ENCODE measurements around the gene MRPL46.
"Not testable (repeated sequence)": the region's sequence is repeated elsewhere in the genome, so short reads cannot be mapped to it uniquely, and the experiment has no call there.

MRPL46 gene

GRCh38 chr15:88469321-88469720, 2.1 kb upstream of the MRPL46 start:
- Histone ChIP-seq H3K27me3 (ENCODE audit: low read depth, low read length) (no peaks in the 10 kb centered on the region), H3K36me3 (replicated peaks; ENCODE audit: low read depth, low read length) (peaks cover 42% of the 10 kb centered on the region), H3K27ac (ENCODE audit: low read length) (peak overlapping the region; percentile 95), H2AFZ (ENCODE audit: low read depth, low read length) (no peak overlapping the region), H3K4me3 (ENCODE audit: low read length) (no peak overlapping the region), H3K79me2 (ENCODE audit: low read length) (peaks cover 80% of the 10 kb centered on the region), H3K9me3 (ENCODE audit: insufficient read depth, low read length) (no peaks in the 10 kb centered on the region), H3K4me1 (ENCODE audit: low read length) (peaks cover 67% of the 10 kb centered on the region), H3K4me2 (ENCODE audit: low read length) (peak overlapping the region; percentile 91), H4K20me1 (ENCODE audit: insufficient read depth, low read length) (peaks cover 8% of the 10 kb centered on the region; the same call in 1 of the 2 replicates), H3K9ac (ENCODE audit: low read length) (no peak overlapping the region)
- TF ChIP-seq EZH2phosphoT487 (IDR thresholded peaks at IDR 0.05; ENCODE audit: low read depth) (no peak), CTCF (IDR thresholded peaks at IDR 0.05; ENCODE audit: low read depth, low read length) (no peak)

GRCh38 chr15:88468721-88469120, 1.5 kb upstream of the MRPL46 start:
- peak overlapping the region; percentile 87 for H3K4me3 ChIP-seq (ENCODE audit: low read length)
- H3K27me3 ChIP-seq (ENCODE audit: low read depth, low read length); H2AFZ ChIP-seq (ENCODE audit: low read depth, low read length); H4K20me1 ChIP-seq (ENCODE audit: insufficient read depth, low read length); H3K9me3 ChIP-seq (ENCODE audit: insufficient read depth, low read length): not testable (repeated sequence)
- peaks cover 65% of the 10 kb centered on the region for H3K4me1 ChIP-seq (ENCODE audit: low read length)
- H3K79me2 ChIP-seq (ENCODE audit: low read length) = peaks cover 78% of the 10 kb centered on the region
- peak overlapping the region; percentile 91 for H3K4me2 ChIP-seq (ENCODE audit: low read length)
- H3K36me3 ChIP-seq (replicated peaks; ENCODE audit: low read depth, low read length) = peaks cover 47% of the 10 kb centered on the region
- H3K9ac ChIP-seq (ENCODE audit: low read length) = peak overlapping the region; percentile 95
- H3K27ac ChIP-seq (ENCODE audit: low read length) = peak overlapping the region; percentile 95

GRCh38 chr15:88467935-88468528, 844 bp upstream of the MRPL46 start:
- Histone ChIP-seq H3K9me3 (ENCODE audit: insufficient read depth, low read length) (no peaks in the 10 kb centered on the region), H3K27me3 (ENCODE audit: low read depth, low read length) (no peaks in the 10 kb centered on the region), H2AFZ (ENCODE audit: low read depth, low read length) (peak overlapping the region; percentile 61; the same call in 1 of the 2 replicates), H3K27ac (ENCODE audit: low read length) (peak overlapping the region; percentile 73), H3K9ac (ENCODE audit: low read length) (peak overlapping the region; percentile 95), H3K4me3 (ENCODE audit: low read length) (peak overlapping the region; percentile 87), H4K20me1 (ENCODE audit: insufficient read depth, low read length) (peaks cover 8% of the 10 kb centered on the region; the same call in 1 of the 2 replicates), H3K4me1 (ENCODE audit: low read length) (peaks cover 58% of the 10 kb centered on the region), H3K36me3 (replicated peaks; ENCODE audit: low read depth, low read length) (peaks cover 47% of the 10 kb centered on the region), H3K4me2 (ENCODE audit: low read length) (peak overlapping the region; percentile 91), H3K79me2 (ENCODE audit: low read length) (peaks cover 71% of the 10 kb centered on the region)
- TF ChIP-seq CTCF (IDR thresholded peaks at IDR 0.05; ENCODE audit: low read depth, low read length) (peak; percentile 70), EZH2phosphoT487 (IDR thresholded peaks at IDR 0.05; ENCODE audit: low read depth) (no peak)

GRCh38 chr15:88465633-88466224, 1.5 kb downstream of the MRPL46 start:
- no peak overlapping the region for H2AFZ ChIP-seq (ENCODE audit: low read depth, low read length)
- no peak overlapping the region for H3K27ac ChIP-seq (ENCODE audit: low read length)
- no peak overlapping the region; the same call in 1 of the 2 replicates for H3K9ac ChIP-seq (ENCODE audit: low read length)
- no peaks in the 10 kb centered on the region for H3K9me3 ChIP-seq (ENCODE audit: insufficient read depth, low read length)
- peaks cover 35% of the 10 kb centered on the region for H3K4me1 ChIP-seq (ENCODE audit: low read length)
- peaks cover 60% of the 10 kb centered on the region for H3K79me2 ChIP-seq (ENCODE audit: low read length)
- no peaks in the 10 kb centered on the region for H3K27me3 ChIP-seq (ENCODE audit: low read depth, low read length)
- peak overlapping the region; percentile 87; the same call in 1 of the 2 replicates for H3K4me3 ChIP-seq (ENCODE audit: low read length)
- TF ChIP-seq CTCF (IDR thresholded peaks at IDR 0.05; ENCODE audit: low read depth, low read length) (no peak), EZH2phosphoT487 (IDR thresholded peaks at IDR 0.05; ENCODE audit: low read depth) (no peak)
- peaks cover 53% of the 10 kb centered on the region for H3K36me3 ChIP-seq (replicated peaks; ENCODE audit: low read depth, low read length)
- peak overlapping the region; percentile 91 for H3K4me2 ChIP-seq (ENCODE audit: low read length)
- peaks cover 8% of the 10 kb centered on the region; the same call in 1 of the 2 replicates for H4K20me1 ChIP-seq (ENCODE audit: insufficient read depth, low read length)
